Activated CD4-positive, alpha-beta T cell treated with anti-CD3 and anti-CD28 coated beads for 36 hours (primary cell): ENCODE measurements around the gene MAP4K1. TPM values are rescaled to one million over a fixed set of nuclear protein-coding genes. Genes with fewer than 3 reads are reported as not detected.

Experiments
- ATAC-seq: fragments of 200-7000 bp; cut with Tn5 transposase; one replicate; pipeline ENCODE4 v1.10.0; 2021; ENCODE audit warnings: mild to moderate bottlenecking, moderate library complexity
- CTCF ChIA-PET: fragments of 350-600 bp; sonication (Branson Sonifier 250); formaldehyde crosslinking; loops from one replicate; lab custom pipeline; 2021; ENCODE audit warnings: antibody characterized with exemption; lab: Charles Lee
- POLR2A ChIA-PET: fragments of 350-600 bp; sonication (Branson Sonifier 250); formaldehyde crosslinking; loops from one replicate; lab custom pipeline; 2021; ENCODE audit warnings: antibody characterized with exemption, inconsistent platforms; lab: Charles Lee
- DNase-seq: peaks from one replicate; pipeline ENCODE4 v3.0.0-alpha.2; 2020
- H3K27ac Mint-ChIP-seq: one replicate; pipeline ENCODE4 v1.8.0; 2021; ENCODE audit warnings: mixed read lengths
- H3K27me3 Mint-ChIP-seq: one replicate; pipeline ENCODE4 v1.8.0; 2021; ENCODE audit warnings: mixed read lengths
- H3K36me3 Mint-ChIP-seq: one replicate; pipeline ENCODE4 v1.8.0; 2021; ENCODE audit warnings: low read depth, mixed read lengths
- H3K4me1 Mint-ChIP-seq: one replicate; pipeline ENCODE4 v1.8.0; 2021; ENCODE audit warnings: mixed read lengths
- H3K4me3 Mint-ChIP-seq: one replicate; pipeline ENCODE4 v1.8.0; 2021; ENCODE audit warnings: mild to moderate bottlenecking, moderate library complexity, mixed read lengths
- H3K9me3 Mint-ChIP-seq: one replicate; pipeline ENCODE4 v1.8.0; 2021; ENCODE audit warnings: low read depth, mixed read lengths
- intact Hi-C, 2 experiments: fragments of 100-400 bp; cut with DNase I in 1 of 2; cut with micrococcal nuclease in 1 of 2; formaldehyde crosslinking; loops; one replicate each; pipeline versions ENCODE4 v1.14.2 to v1.15.1; 2022 to 2024; cut with DNase I, micrococcal nuclease
- total RNA-seq, 2 experiments: library from RNA; stranded (reverse); gene quantifications; one replicate each; pipeline ENCODE4 v1.2.3, GENCODE V29; 2021

Gene MAP4K1
- total RNA-seq, 2 experiments from 2014 or later: 195 to 198 TPM

- no peak for ATAC-seq
- H3K27ac Mint-ChIP-seq: no peak overlapping the region
- no peak for DNase-seq
- intact Hi-C loops: no loop called here
- ChIA-PET POLR2A (no interaction called here), CTCF (interaction anchor here (2.6 kb wide), 1 partner anchor 9 kb away, joined by 12 read pairs; no protein-coding TSS in a partner anchor)
- H3K36me3 Mint-ChIP-seq: peaks cover 16% of the 10 kb centered on the region
- H3K4me1 Mint-ChIP-seq: peaks cover 65% of the 10 kb centered on the region
- H3K4me3 Mint-ChIP-seq: no peak overlapping the region
- H3K9me3 Mint-ChIP-seq: no peaks in the 10 kb centered on the region
- peaks cover 8% of the 10 kb centered on the region for H3K27me3 Mint-ChIP-seq
Measured at GRCh38 chr19:38661136-38661535, 43.4 kb upstream of the MAP4K1 start.

- H3K4me1 Mint-ChIP-seq: peaks cover 65% of the 10 kb centered on the region
- DNase-seq: no peak
- peaks cover 16% of the 10 kb centered on the region for H3K36me3 Mint-ChIP-seq
- intact Hi-C loops: no loop called here
- no peaks in the 10 kb centered on the region for H3K9me3 Mint-ChIP-seq
- H3K4me3 Mint-ChIP-seq: no peak overlapping the region
- peaks cover 8% of the 10 kb centered on the region for H3K27me3 Mint-ChIP-seq
- POLR2A ChIA-PET: no interaction called here
- no peak for ATAC-seq
- H3K27ac Mint-ChIP-seq: no peak overlapping the region
- CTCF ChIA-PET: interaction anchor here (2.6 kb wide), 1 partner anchor 9 kb away, joined by 12 read pairs; no protein-coding TSS in a partner anchor
Measured at GRCh38 chr19:38660724-38661123, 43.0 kb upstream of the MAP4K1 start.

- peaks cover 23% of the 10 kb centered on the region for H3K36me3 Mint-ChIP-seq
- peaks cover 69% of the 10 kb centered on the region for H3K4me1 Mint-ChIP-seq
- no peak for ATAC-seq
- ChIA-PET CTCF (interaction anchor here (1.1 to 2.6 kb wide), 2 partner anchors 11 to 29 kb away, joined by 3 to 12 read pairs; no protein-coding TSS in a partner anchor), POLR2A (interaction anchor here (1.0 kb wide), 1 partner anchor 11 kb away, joined by 7 read pairs; the partner anchor contains the start of gene ACTN4)
- H3K4me3 Mint-ChIP-seq: no peak overlapping the region
- no peaks in the 10 kb centered on the region for H3K9me3 Mint-ChIP-seq
- H3K27ac Mint-ChIP-seq: no peak overlapping the region
- intact Hi-C loops: loop anchor here (5.0 kb wide), 2 partner anchors 194 to 744 kb away; no protein-coding TSS in a partner anchor
- DNase-seq: no peak
- peaks cover 3% of the 10 kb centered on the region for H3K27me3 Mint-ChIP-seq
Measured at GRCh38 chr19:38658462-38659306, 40.9 kb upstream of the MAP4K1 start.

GRCh38 chr19:38657633-38658222, 40.0 kb upstream of the MAP4K1 start:
- H3K4me1 Mint-ChIP-seq: peaks cover 69% of the 10 kb centered on the region
- H3K36me3 Mint-ChIP-seq: peaks cover 27% of the 10 kb centered on the region
- POLR2A ChIA-PET: interaction anchor here (1.0 kb wide), 1 partner anchor 10 kb away, joined by 7 read pairs; the partner anchor contains the start of gene ACTN4
- H3K9me3 Mint-ChIP-seq: no peaks in the 10 kb centered on the region
- CTCF ChIA-PET: interaction anchor here (1.9 kb wide), 1 partner anchor 23 kb away, joined by 4 read pairs; no protein-coding TSS in a partner anchor
- ATAC-seq (peak; percentile 57), DNase-seq (peak; percentile 48)
- peaks cover 10% of the 10 kb centered on the region for H3K27me3 Mint-ChIP-seq
- peak overlapping the region; percentile 80 for H3K27ac Mint-ChIP-seq
- intact Hi-C loops: loop anchor here (2.0 to 5.0 kb wide), 3 partner anchors 27 to 745 kb away; no protein-coding TSS in a partner anchor
- H3K4me3 Mint-ChIP-seq: no peak overlapping the region

GRCh38 chr19:38656171-38656981, 38.6 kb upstream of the MAP4K1 start:
- peak; percentile 39 for ATAC-seq

GRCh38 chr19:38655148-38655824, 37.5 kb upstream of the MAP4K1 start:
- H3K27ac Mint-ChIP-seq: peak overlapping the region; percentile 83
- peak overlapping the region; percentile 34 for H3K4me3 Mint-ChIP-seq
- ChIA-PET CTCF (no interaction called here), POLR2A (no interaction called here)
- intact Hi-C loops: loop anchor here (1.0 to 5.0 kb wide), 7 partner anchors 8 to 747 kb away; partner anchors contain the start of genes ACTN4 (in 1 of the 2) and EIF3K (in 1 of the 2)
- H3K4me1 Mint-ChIP-seq: peaks cover 79% of the 10 kb centered on the region
- H3K36me3 Mint-ChIP-seq: peaks cover 22% of the 10 kb centered on the region
- peaks cover 9% of the 10 kb centered on the region for H3K27me3 Mint-ChIP-seq
- no peaks in the 10 kb centered on the region for H3K9me3 Mint-ChIP-seq
- DNase-seq: peak; percentile 64
- ATAC-seq: peak; percentile 84

More at GRCh38 chr19:38656171-38656981, 38.6 kb upstream of the MAP4K1 start:
- ChIA-PET POLR2A (interaction anchor here (0.9 to 1.0 kb wide), 2 partner anchors 9 to 15 kb away, joined by 5 to 7 read pairs; partner anchors contain the start of gene ACTN4), CTCF (interaction anchor here (0.8 to 1.9 kb wide), 3 partner anchors 9 to 22 kb away, joined by 3 to 9 read pairs (median 4); partner anchors contain the start of gene ACTN4)
- no peaks in the 10 kb centered on the region for H3K9me3 Mint-ChIP-seq
- peak overlapping the region; percentile 13 for H3K4me3 Mint-ChIP-seq
- H3K4me1 Mint-ChIP-seq: peaks cover 75% of the 10 kb centered on the region
- H3K36me3 Mint-ChIP-seq: peaks cover 28% of the 10 kb centered on the region
- intact Hi-C loops: loop anchor here (1.0 to 5.0 kb wide), 4 partner anchors 28 to 746 kb away; no protein-coding TSS in a partner anchor
- peak; percentile 47 for DNase-seq
- peaks cover 12% of the 10 kb centered on the region for H3K27me3 Mint-ChIP-seq
- H3K27ac Mint-ChIP-seq: peak overlapping the region; percentile 83

GRCh38 chr19:38654628-38655055, 36.9 kb upstream of the MAP4K1 start:
- intact Hi-C loops: loop anchor here (1.0 to 5.0 kb wide), 7 partner anchors 7 to 748 kb away; partner anchors contain the start of genes ACTN4 (in 1 of the 2) and EIF3K (in 1 of the 2)
- Mint-ChIP-seq H3K9me3 (no peaks in the 10 kb centered on the region), H3K36me3 (peaks cover 23% of the 10 kb centered on the region), H3K27ac (no peak overlapping the region), H3K27me3 (peaks cover 11% of the 10 kb centered on the region), H3K4me3 (peak overlapping the region; percentile 34), H3K4me1 (peaks cover 83% of the 10 kb centered on the region)
- no peak for ATAC-seq
- ChIA-PET CTCF (interaction anchor here (0.7 kb wide), 1 partner anchor 275 kb away, joined by 3 read pairs; no protein-coding TSS in a partner anchor), POLR2A (no interaction called here)
- no peak for DNase-seq

GRCh38 chr19:38653028-38653571, 35.3 kb upstream of the MAP4K1 start:
- Mint-ChIP-seq H3K36me3 (peaks cover 24% of the 10 kb centered on the region), H3K9me3 (no peaks in the 10 kb centered on the region), H3K4me3 (no peak overlapping the region), H3K27ac (no peak overlapping the region), H3K4me1 (peaks cover 86% of the 10 kb centered on the region), H3K27me3 (peaks cover 18% of the 10 kb centered on the region)
- CTCF ChIA-PET: interaction anchor here (0.7 kb wide), 1 partner anchor 96 kb away, joined by 4 read pairs; no protein-coding TSS in a partner anchor
- DNase-seq (no peak), ATAC-seq (no peak)
- POLR2A ChIA-PET: no interaction called here
- intact Hi-C loops: no loop called here

- no peak for ATAC-seq
- ChIA-PET CTCF (interaction anchor here (0.8 kb wide), 1 partner anchor 215 kb away, joined by 5 read pairs; no protein-coding TSS in a partner anchor), POLR2A (no interaction called here)
- H3K36me3 Mint-ChIP-seq: peaks cover 21% of the 10 kb centered on the region
- no peak overlapping the region for H3K27ac Mint-ChIP-seq
- intact Hi-C loops: no loop called here
- H3K9me3 Mint-ChIP-seq: no peaks in the 10 kb centered on the region
- H3K27me3 Mint-ChIP-seq: peaks cover 18% of the 10 kb centered on the region
- H3K4me3 Mint-ChIP-seq: no peak overlapping the region
- DNase-seq: no peak
- H3K4me1 Mint-ChIP-seq: peaks cover 67% of the 10 kb centered on the region
Measured at GRCh38 chr19:38650911-38651584, 33.3 kb upstream of the MAP4K1 start.
